ENCODE data around the gene CLK3. TPM values are rescaled to one million over a fixed set of nuclear protein-coding genes. Genes with fewer than 3 reads are reported as not detected.

Gene CLK3
- polyA plus RNA-seq, 1 of the 3 experiments (the other 2 are of a cell fraction): 67.7 TPM

GRCh38 chr15:74585857-74586256, 29.8 kb upstream of the CLK3 start:
- Histone ChIP-seq H3F3A (replicated peaks; ENCODE audit: insufficient read depth) (no peaks in the 10 kb centered on the region), H3K9me2 (no peaks in the 10 kb centered on the region), H3K27ac (ENCODE audit: low read depth in 2 of 2, low read length in 1 of 2) (peak overlapping the region in 1 of 2 experiments; percentile 87; a peak in 2 of 4 replicates), H3K9me3 (no peaks in the 10 kb centered on the region), H4K20me1 (ENCODE audit: insufficient read depth) (no peaks in the 10 kb centered on the region), H3K4me2 (no peak overlapping the region), H3K79me2 (ENCODE audit: insufficient read depth) (no peaks in the 10 kb centered on the region), H3K4me3 (ENCODE audit: low read depth in 2 of 2, low read length in 1 of 2) (no peak overlapping the region), H3K9ac (no peak overlapping the region), H2AFZ (ENCODE audit: low read depth) (no peak overlapping the region), H3K4me1 (ENCODE audit: control insufficient read depth in 1 of 2, insufficient read depth in 2 of 2, low read depth in 1 of 2, low read length in 1 of 2) (peaks cover 4 to 33% of the 10 kb centered on the region in 2 experiments; a peak in 3 of 4 replicates), H3K36me3 (replicated peaks in 1 of 2; ENCODE audit: control insufficient read depth in 1 of 2, insufficient read depth in 2 of 2, low read length in 1 of 2) (peaks cover 0 to 6% of the 10 kb centered on the region in 2 experiments), H3K27me3 (ENCODE audit: insufficient read depth) (no peaks in the 10 kb centered on the region)
- POLR2A ChIA-PET: interaction anchor here (0.7 to 2.1 kb wide), 2 partner anchors 13 to 28 kb away, joined by 3 to 10 read pairs; no protein-coding TSS in a partner anchor
- CTCF ChIA-PET: interaction anchor here (1.1 to 1.4 kb wide), 3 partner anchors 13 to 137 kb away, joined by 3 to 4 read pairs (median 3); no protein-coding TSS in a partner anchor
- TF ChIP-seq MAX (IDR thresholded peaks at IDR 0.05; ENCODE audit: low read depth): no peak
- peak; percentile 85 for TF ChIP-seq GATA2 (CRISPR knock-in tag; IDR thresholded peaks at IDR 0.05)
- DNase-seq: peak; percentile 57
- WGBS (ENCODE audit: low lambda C conversion rate): 90% methylated on average over 3 of the region's 9 CpGs

GRCh38 chr15:74589826-74590225, 25.8 kb upstream of the CLK3 start:
- Histone ChIP-seq H3F3A (replicated peaks; ENCODE audit: insufficient read depth) (no peaks in the 10 kb centered on the region), H4K20me1 (ENCODE audit: insufficient read depth) (no peaks in the 10 kb centered on the region), H3K79me2 (ENCODE audit: insufficient read depth) (no peaks in the 10 kb centered on the region), H3K27me3 (ENCODE audit: insufficient read depth) (no peaks in the 10 kb centered on the region), H3K4me1 (ENCODE audit: control insufficient read depth in 1 of 2, insufficient read depth in 2 of 2, low read depth in 1 of 2, low read length in 1 of 2) (peaks cover 4 to 21% of the 10 kb centered on the region in 2 experiments; a peak in 3 of 4 replicates), H2AFZ (ENCODE audit: low read depth) (no peak overlapping the region), H3K9ac (no peak overlapping the region), H3K36me3 (replicated peaks in 1 of 2; ENCODE audit: control insufficient read depth in 1 of 2, insufficient read depth in 2 of 2, low read length in 1 of 2) (peaks cover 0 to 11% of the 10 kb centered on the region in 2 experiments), H3K4me2 (no peak overlapping the region), H3K27ac (ENCODE audit: low read depth in 2 of 2, low read length in 1 of 2) (no peak overlapping the region), H3K9me3 (no peaks in the 10 kb centered on the region), H3K9me2 (no peaks in the 10 kb centered on the region), H3K4me3 (ENCODE audit: low read depth in 2 of 2, low read length in 1 of 2) (no peak overlapping the region)
- ChIA-PET POLR2A (no interaction called here), CTCF (interaction anchor here (1.0 kb wide), 2 partner anchors 27 to 32 kb away, joined by 3 to 5 read pairs; no protein-coding TSS in a partner anchor)
- no peak for TF ChIP-seq USF2 (IDR thresholded peaks at IDR 0.05; ENCODE audit: borderline replicate concordance, low read depth, low read length)
- no peak for TF ChIP-seq USF1 (IDR thresholded peaks at IDR 0.05; ENCODE audit: borderline replicate concordance, low read depth)
- no peak for TF ChIP-seq FOXJ3 (CRISPR knock-in tag; IDR thresholded peaks at IDR 0.05)
- TF ChIP-seq RFX5 (IDR thresholded peaks at IDR 0.05; ENCODE audit: low read length): no peak
- TF ChIP-seq MXI1 (IDR thresholded peaks at IDR 0.05; ENCODE audit: low read depth, low read length): no peak
- TF ChIP-seq RCOR1 (IDR thresholded peaks at IDR 0.05; ENCODE audit: low read length): no peak
- no peak for DNase-seq
- 89% methylated on average over 3 of the region's 6 CpGs for WGBS (ENCODE audit: low lambda C conversion rate)

- no peak overlapping the region for H3K27ac ChIP-seq (ENCODE audit: low read depth in 2 of 2, low read length in 1 of 2)
- CTCF ChIA-PET: interaction anchor here (1.4 kb wide), 1 partner anchor 52 kb away, joined by 3 read pairs; the partner anchor contains the start of gene ARID3B
- peaks cover 0 to 8% of the 10 kb centered on the region in 2 experiments for H3K36me3 ChIP-seq (replicated peaks in 1 of 2; ENCODE audit: control insufficient read depth in 1 of 2, insufficient read depth in 2 of 2, low read length in 1 of 2)
- TF ChIP-seq USF2 (IDR thresholded peaks at IDR 0.05; ENCODE audit: borderline replicate concordance, low read depth, low read length) (no peak), RCOR1 (IDR thresholded peaks at IDR 0.05; ENCODE audit: low read length) (no peak), USF1 (IDR thresholded peaks at IDR 0.05; ENCODE audit: borderline replicate concordance, low read depth) (no peak), FOSL2 (IDR thresholded peaks at IDR 0.05; ENCODE audit: borderline replicate concordance, low read depth) (no peak), RFX5 (IDR thresholded peaks at IDR 0.05; ENCODE audit: low read length) (no peak), ZBTB33 (IDR thresholded peaks at IDR 0.05; ENCODE audit: borderline replicate concordance, low read depth) (no peak), NRF1 (IDR thresholded peaks at IDR 0.05; ENCODE audit: low read depth, low read length) (no peak), MAX (IDR thresholded peaks at IDR 0.05; ENCODE audit: low read depth) (no peak)
Observed at GRCh38 chr15:74592222-74592621, 23.4 kb upstream of the CLK3 start.

More at GRCh38 chr15:74592222-74592621, 23.4 kb upstream of the CLK3 start:
- Histone ChIP-seq H2AFZ (ENCODE audit: low read depth) (no peak overlapping the region), H3K27me3 (ENCODE audit: insufficient read depth) (no peaks in the 10 kb centered on the region), H3K4me2 (no peak overlapping the region), H3K9me3 (no peaks in the 10 kb centered on the region), H3F3A (replicated peaks; ENCODE audit: insufficient read depth) (no peaks in the 10 kb centered on the region), H3K9ac (no peak overlapping the region), H3K9me2 (no peaks in the 10 kb centered on the region), H3K4me1 (ENCODE audit: control insufficient read depth in 1 of 2, insufficient read depth in 2 of 2, low read depth in 1 of 2, low read length in 1 of 2) (peaks cover 4 to 10% of the 10 kb centered on the region in 2 experiments; a peak in 3 of 4 replicates), H3K4me3 (ENCODE audit: low read depth in 2 of 2, low read length in 1 of 2) (no peak overlapping the region), H3K79me2 (ENCODE audit: insufficient read depth) (no peaks in the 10 kb centered on the region), H4K20me1 (ENCODE audit: insufficient read depth) (no peaks in the 10 kb centered on the region)
- POLR2A ChIA-PET: no interaction called here
- WGBS (ENCODE audit: low lambda C conversion rate): 90% methylated on average over 3 of the region's 3 CpGs
- no peak for DNase-seq

Data from SK-N-SH (cell line).